Psoas muscle (tissue), 8 donors: Measurements from ENCODE around the gene ANKLE1. TPM values are rescaled to one million over a fixed set of nuclear protein-coding genes. Genes with fewer than 3 reads are reported as not detected.

Source experiments
- ATAC-seq, 4 donors: fragments of 200-7000 bp; cut with Tn5 transposase; one replicate each; pipeline ENCODE4 v1.9.1; 2020; ENCODE audit warnings: moderate library complexity in 3 of 4, mild to moderate bottlenecking in 2 of 4
- DNase-seq, 2 donors: peaks; one replicate each; pipeline ENCODE4 v3.0.0-alpha.2; 2020
- H3K27ac ChIP-seq: fragments of 200-600 bp; one replicate; pipeline ENCODE4 v1.8.0; 2022
- H3K27me3 ChIP-seq, 3 donors: fragments of 200-600 bp in 1 of 3; one replicate each; pipeline versions ENCODE4 v1.6.1 to v1.8.0; 2013 to 2022; ENCODE audit warnings: low read length in 2 of 3, mild to moderate bottlenecking in 2 of 3, moderate library complexity in 1 of 3; ENCODE audit not compliant: insufficient read depth in 3 of 3
- H3K36me3 ChIP-seq, 2 donors: fragments of 200-600 bp in 1 of 2; one replicate each; pipeline versions ENCODE4 v1.6.1 to v1.8.0; 2013 to 2022; ENCODE audit warnings: low read depth in 1 of 2, mild to moderate bottlenecking in 1 of 2, moderate library complexity in 1 of 2; ENCODE audit not compliant: insufficient read depth in 1 of 2
- H3K4me1 ChIP-seq: fragments of 200-600 bp; one replicate; pipeline ENCODE4 v1.8.0; 2022
- H3K4me3 ChIP-seq: fragments of 200-600 bp; one replicate; pipeline ENCODE4 v1.8.0; 2022; ENCODE audit warnings: mild to moderate bottlenecking
- H3K9me3 ChIP-seq: fragments of 200-600 bp; one replicate; pipeline ENCODE4 v1.8.0; 2022
- WGBS, 3 donors: extraction: QIAGEN DNeasy Blood & Tissue Kit; methylation state at CpG; one replicate each; pipeline versions ENCODE4 v1.1.6 to v1.1.7; 2013; 5-methylcytosine and 5-hydroxymethylcytosine counted together
- intact Hi-C, 2 donors: fragments of 100-400 bp; cut with DNase I; formaldehyde crosslinking; loops; one replicate each; pipeline versions ENCODE4 v1.11.0 to v1.14.2; 2022
- polyA plus RNA-seq, 3 donors: library from polyadenylated mRNA; stranded (reverse); fragments of 200-250 nt; gene quantifications; one replicate each; pipeline ENCODE4 v1.2.3, GENCODE V29; 2013
- total RNA-seq, 4 donors: library from RNA; stranded (reverse); fragmentation: NEBNext Ultra II Directional in 2 of 4; extraction: Animal tissue kit (Norgen Biotek cat#: 25700) in 2 of 4; gene quantifications; one replicate each; pipeline versions ENCODE4 v1.2.1 to v1.2.4, GENCODE V29; 2021 to 2023
- TF ChIP-seq, protein P1 (sequence below): fragments of 200-600 bp; IDR thresholded peaks from one replicate; pipeline ENCODE4 v1.8.0; 2022; ENCODE audit warnings: antibody characterized with exemption
- donor health status: healthy with polysubstance abuse.
- donor health status: DM: no; HTN: no; CAD: no; lungs with moderate emphysema.
- donor health status: Bipolar disorder and iron deficiency.
- donor health status: healthy.
- donor health status: DM: yes; HTN: yes; CAD: no.
- donor health status: DM: no; HTN: no; CAD: no.
- donor health status: DM: no; HTN: no; CAD: no.
- donor health status: DM: yes; HTN: yes; CAD: no.

ANKLE1 gene
- total and polyA plus RNA-seq, 7 donors: 0.07 to 0.26 (median 0.13) TPM; not detected in 2

DNA sequence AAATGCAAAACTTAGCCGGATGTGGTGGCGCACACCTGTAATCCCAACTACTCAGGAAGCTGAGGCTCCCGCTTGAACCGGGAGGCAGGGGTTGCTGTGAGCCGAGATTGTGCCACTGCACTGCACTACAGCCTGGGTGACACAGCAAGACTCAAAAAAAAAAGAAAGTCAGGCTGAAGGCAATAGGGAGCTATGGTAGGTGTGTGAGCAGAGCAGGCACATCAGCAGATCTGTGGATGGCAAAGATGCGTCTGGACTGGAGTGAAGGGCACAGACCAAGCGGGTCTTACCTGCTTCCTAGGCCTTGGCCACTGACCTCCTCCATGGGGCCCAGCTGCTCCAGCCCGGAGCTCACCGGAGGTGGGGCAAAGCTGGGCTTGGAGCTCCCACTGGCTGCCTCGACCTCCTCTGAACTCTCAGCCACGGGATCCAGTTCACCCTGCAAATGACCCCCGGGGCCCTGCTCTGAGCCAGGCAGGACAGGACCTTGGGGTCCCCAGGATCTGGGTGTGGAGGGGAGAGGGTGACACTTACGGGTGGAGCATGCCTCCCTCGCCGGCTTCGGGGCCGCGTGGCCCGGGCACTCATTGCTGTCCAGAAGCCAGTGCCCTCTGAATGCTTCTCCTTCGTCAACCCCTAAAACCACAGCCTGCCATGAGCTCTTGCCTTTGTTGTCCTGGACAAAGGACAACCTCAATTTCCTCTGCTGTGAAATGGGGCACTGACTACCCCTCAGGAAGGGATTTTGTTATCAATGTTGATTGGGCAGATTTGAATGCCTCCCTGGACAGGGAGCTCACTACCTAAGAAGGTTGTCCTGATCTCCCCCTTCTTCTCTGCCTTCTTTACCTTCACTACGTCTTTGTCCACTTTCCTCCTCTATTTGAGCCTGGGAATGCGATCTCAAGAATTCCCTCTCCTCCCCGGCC lies 17.7 kb upstream of the ANKLE1 start:
- Histone ChIP-seq H3K9me3 (no peaks in the 10 kb centered on the region), H3K4me1 (peaks cover 7% of the 10 kb centered on the region), H3K4me3 (peak overlapping the region; percentile 52), H3K36me3 (peaks cover 0 to 4% of the 10 kb centered on the region in 2 donors), H3K27ac (peak overlapping the region; percentile 32), H3K27me3 (no peaks in the 10 kb centered on the region)
- intact Hi-C loops: no loop called here
- DNase-seq: no peak
- WGBS, 3 donors: 68 to 75% (median 69%) methylated on average over 23 of the region's 23 CpGs
- TF ChIP-seq, protein P1, sequence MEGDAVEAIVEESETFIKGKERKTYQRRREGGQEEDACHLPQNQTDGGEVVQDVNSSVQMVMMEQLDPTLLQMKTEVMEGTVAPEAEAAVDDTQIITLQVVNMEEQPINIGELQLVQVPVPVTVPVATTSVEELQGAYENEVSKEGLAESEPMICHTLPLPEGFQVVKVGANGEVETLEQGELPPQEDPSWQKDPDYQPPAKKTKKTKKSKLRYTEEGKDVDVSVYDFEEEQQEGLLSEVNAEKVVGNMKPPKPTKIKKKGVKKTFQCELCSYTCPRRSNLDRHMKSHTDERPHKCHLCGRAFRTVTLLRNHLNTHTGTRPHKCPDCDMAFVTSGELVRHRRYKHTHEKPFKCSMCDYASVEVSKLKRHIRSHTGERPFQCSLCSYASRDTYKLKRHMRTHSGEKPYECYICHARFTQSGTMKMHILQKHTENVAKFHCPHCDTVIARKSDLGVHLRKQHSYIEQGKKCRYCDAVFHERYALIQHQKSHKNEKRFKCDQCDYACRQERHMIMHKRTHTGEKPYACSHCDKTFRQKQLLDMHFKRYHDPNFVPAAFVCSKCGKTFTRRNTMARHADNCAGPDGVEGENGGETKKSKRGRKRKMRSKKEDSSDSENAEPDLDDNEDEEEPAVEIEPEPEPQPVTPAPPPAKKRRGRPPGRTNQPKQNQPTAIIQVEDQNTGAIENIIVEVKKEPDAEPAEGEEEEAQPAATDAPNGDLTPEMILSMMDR: no peak
- ATAC-seq: no peak

DNA sequence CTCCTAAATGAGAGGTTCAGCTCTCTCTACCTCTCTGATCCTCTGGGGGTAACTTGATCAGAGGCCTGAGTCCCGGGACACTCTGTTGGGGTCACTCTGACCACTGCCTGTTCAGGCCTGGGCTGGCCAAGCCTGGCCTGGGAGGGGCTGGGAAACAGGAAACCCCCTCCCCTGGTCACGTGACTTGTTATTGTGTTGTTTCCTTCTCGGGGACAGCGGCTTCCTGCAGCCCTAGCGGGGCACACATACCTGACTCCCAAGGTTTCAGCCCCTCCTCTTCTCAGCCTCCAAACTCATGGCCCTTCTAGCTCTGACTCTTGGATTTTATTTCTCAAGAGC lies 17.1 kb upstream of the ANKLE1 start, which contains the start of gene USHBP1:
USHBP1 (minus strand) TSS at position 105 of the 339 bp plus-strand sequence. CDS start 446 bp downstream, outside the sequence.
- TF ChIP-seq, protein P1: no peak
- ATAC-seq (no peak), DNase-seq (peak; percentile 30 to 60)
- Histone ChIP-seq H3K27me3 (no peaks in the 10 kb centered on the region), H3K4me1 (peaks cover 7% of the 10 kb centered on the region), H3K4me3 (peak within 1 kb of the TSS; percentile 52), H3K36me3 (peaks cover 0 to 9% of the 10 kb centered on the region in 2 donors), H3K9me3 (no peaks in the 10 kb centered on the region), H3K27ac (peak within 1 kb of the TSS; percentile 32)
- 25 to 30% (median 30%) methylated on average over 5 of the region's 5 CpGs for WGBS, 3 donors
- intact Hi-C loops: no loop called here

DNA sequence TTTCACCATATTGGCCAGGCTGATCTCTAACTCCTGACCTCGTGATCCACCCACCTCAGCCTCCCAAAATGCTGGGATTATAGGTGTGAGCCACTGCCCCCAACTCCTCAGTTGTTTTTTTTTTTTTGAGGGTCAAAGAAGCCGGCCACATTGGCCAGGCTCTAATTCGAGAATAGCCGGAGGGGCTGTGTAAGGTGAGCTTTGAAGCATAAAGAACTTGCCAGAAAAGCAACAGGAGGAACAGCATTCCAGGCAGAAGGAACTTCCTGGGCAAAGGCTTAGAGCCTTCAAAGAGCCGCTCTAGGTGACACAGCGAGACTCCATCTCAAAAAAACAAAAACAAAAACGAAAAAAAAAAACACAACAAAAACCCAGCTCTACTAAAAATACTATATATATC lies 15.7 kb upstream of the ANKLE1 start:
- TF ChIP-seq, protein P1: no peak
- H3K9me3 ChIP-seq: no peaks in the 10 kb centered on the region
- intact Hi-C loops: loop anchor here in 1 of 2 donors (2.0 kb wide), 1 partner anchor 51 kb away; the partner anchor contains the start of gene USE1
- DNase-seq: no peak
- H3K27me3 ChIP-seq: no peaks in the 10 kb centered on the region
- H3K27ac ChIP-seq: no peak overlapping the region
- peaks cover 0 to 19% of the 10 kb centered on the region in 2 donors for H3K36me3 ChIP-seq
- no peak overlapping the region for H3K4me3 ChIP-seq
- H3K4me1 ChIP-seq: peaks cover 7% of the 10 kb centered on the region
- WGBS, 3 donors: 82 to 93% (median 88%) methylated on average over 7 of the region's 7 CpGs
- no peak for ATAC-seq

DNA sequence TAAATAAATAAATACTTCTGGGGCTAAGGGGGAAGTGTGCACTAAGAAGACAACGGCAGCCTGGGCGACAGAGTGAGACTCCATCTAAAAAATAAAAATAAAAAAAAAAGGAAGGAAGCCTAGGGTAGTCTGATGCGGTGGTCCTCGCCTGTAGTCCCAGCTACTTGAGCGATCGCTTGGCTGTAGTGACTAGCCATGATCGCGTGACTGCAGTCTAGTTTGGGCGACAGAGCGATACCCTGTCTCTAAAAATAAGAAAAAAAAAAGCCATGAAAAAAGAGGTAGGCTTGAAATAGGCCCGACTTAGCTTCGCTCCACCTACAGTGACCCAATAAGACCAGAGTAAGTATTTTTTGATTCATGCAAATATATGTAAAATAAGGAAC lies 15.1 kb upstream of the ANKLE1 start:
- Histone ChIP-seq H3K36me3 (peaks cover 3 to 24% of the 10 kb centered on the region in 2 donors), H3K27ac (peak overlapping the region; percentile 30), H3K4me1 (peaks cover 7% of the 10 kb centered on the region), H3K4me3 (no peak overlapping the region), H3K27me3 (no peaks in the 10 kb centered on the region), H3K9me3 (no peaks in the 10 kb centered on the region)
- TF ChIP-seq, protein P1: no peak
- intact Hi-C loops: loop anchor here in 1 of 2 donors (2.0 kb wide), 1 partner anchor 52 kb away; the partner anchor contains the start of gene USE1
- DNase-seq (no peak), ATAC-seq (no peak)
- WGBS, 3 donors: 67 to 75% (median 70%) methylated on average over 12 of the region's 12 CpGs
